Prostate gland (tissue), 2 donors: Measurements from ENCODE around the gene NSL1. TPM values are rescaled to one million over a fixed set of nuclear protein-coding genes. Genes with fewer than 3 reads are reported as not detected.
"Not testable (repeated sequence)": the region's sequence is repeated elsewhere in the genome, so short reads cannot be mapped to it uniquely, and the experiment has no call there.

ENCODE experiments used
- DNase-seq: peaks from one replicate; pipeline ENCODE4 v3.0.0-alpha.2; 2019; ENCODE audit warnings: low spot score
- H3K27ac ChIP-seq, 2 donors: fragments of 200-600 bp; sonication (generic); 2 replicates each; pipeline ENCODE4 v1.5.1; 2017 to 2019
- H3K27me3 ChIP-seq: fragments of 200-600 bp; sonication (generic); replicated peaks from 2 replicates; pipeline ENCODE4 v1.5.1; 2019; ENCODE audit not compliant: insufficient read depth
- H3K36me3 ChIP-seq, 2 donors: fragments of 200-600 bp; sonication (generic); 1 replicate in 1 of 2; 2 replicates in 1 of 2; pipeline versions ENCODE4 v1.5.1 to v1.8.1; 2017 to 2019
- H3K4me1 ChIP-seq: fragments of 200-600 bp; sonication (generic); replicated peaks from 2 replicates; pipeline ENCODE4 v1.5.1; 2019
- H3K4me3 ChIP-seq, 2 donors: fragments of 200-600 bp; sonication (generic); 2 replicates each; pipeline ENCODE4 v1.5.1; 2017 to 2019
- H3K9me3 ChIP-seq: fragments of 200-600 bp; sonication (generic); 2 replicates; pipeline ENCODE4 v1.5.1; 2017
- CTCF ChIP-seq, 4 experiments: fragments of 200-600 bp in 2 of 4; fragments of 450-650 bp in 2 of 4; sonication (generic) in 2 of 4; IDR thresholded peaks; 1 replicate in 3 of 4; 2 replicates in 1 of 4; pipeline ENCODE4 v1.5.1; 2016 to 2019; ENCODE audit warnings: antibody characterized with exemption in 4 of 4, mild to moderate bottlenecking in 2 of 4, moderate library complexity in 2 of 4
- POLR2A ChIP-seq: fragments of 450-650 bp; IDR thresholded peaks from one replicate; pipeline ENCODE4 v1.6.1; 2016; ENCODE audit warnings: antibody characterized with exemption, mild to moderate bottlenecking
- POLR2AphosphoS5 ChIP-seq: sonication (generic); formaldehyde crosslinking; IDR thresholded peaks from one replicate; pipeline ENCODE4 v1.6.1; 2017; ENCODE audit warnings: antibody characterized with exemption
- WGBS: methylation state at CpG from one replicate; pipeline ENCODE4 v1.1.5; 2018; 5-methylcytosine and 5-hydroxymethylcytosine counted together
- intact Hi-C: fragments of 100-400 bp; cut with DNase I; formaldehyde crosslinking; loops from one replicate; pipeline ENCODE4 v1.14.2; 2022
- total RNA-seq, 2 donors: library from RNA; depleted of rRNA; stranded (reverse); fragments of >200 nt; gene quantifications; one replicate each; pipeline ENCODE4 v1.1.0, GENCODE V29; 2016

The NSL1 gene
- total RNA-seq, 2 donors from 2014 or later, result 31.6 to 42.6 TPM

- 59% methylated on average over 1 of the region's 1 CpG for WGBS
Observed at GRCh38 chr1:212716161-212716560, 75.4 kb downstream of the NSL1 start.

GRCh38 chr1:212713465-212714136, 78.0 kb downstream of the NSL1 start:
- intact Hi-C loops, result no loop called here
- no peaks in the 10 kb centered on the region for H3K36me3 ChIP-seq
- no peak overlapping the region for H3K4me3 ChIP-seq
- no peaks in the 10 kb centered on the region for H3K9me3 ChIP-seq
- no peak for DNase-seq
- H3K4me1 ChIP-seq, result no peaks in the 10 kb centered on the region
- WGBS, result 82% methylated on average over 5 of the region's 5 CpGs
- no peaks in the 10 kb centered on the region for H3K27me3 ChIP-seq
- TF ChIP-seq POLR2A (no peak), CTCF (IDR thresholded peaks at IDR 0.05) (no peak), POLR2AphosphoS5 (no peak)
- no peak overlapping the region for H3K27ac ChIP-seq

More at GRCh38 chr1:212716161-212716560, 75.4 kb downstream of the NSL1 start:
- Histone ChIP-seq H3K4me3 (no peak overlapping the region), H3K36me3 (no peaks in the 10 kb centered on the region), H3K27ac (no peak overlapping the region), H3K27me3 (no peaks in the 10 kb centered on the region), H3K4me1 (no peaks in the 10 kb centered on the region), H3K9me3 (no peaks in the 10 kb centered on the region)
- intact Hi-C loops, result no loop called here
- TF ChIP-seq CTCF (IDR thresholded peaks at IDR 0.05) (no peak), POLR2AphosphoS5 (no peak), POLR2A (no peak)
- DNase-seq, result no peak

GRCh38 chr1:212712451-212713303, 78.9 kb downstream of the NSL1 start:
- no peaks in the 10 kb centered on the region for H3K27me3 ChIP-seq
- 69% methylated on average over 4 of the region's 4 CpGs for WGBS
- no peaks in the 10 kb centered on the region for H3K36me3 ChIP-seq
- no peak for TF ChIP-seq POLR2A
- no peak for TF ChIP-seq POLR2AphosphoS5
- no peak for TF ChIP-seq CTCF (IDR thresholded peaks at IDR 0.05)
- no peaks in the 10 kb centered on the region for H3K9me3 ChIP-seq
- intact Hi-C loops, result no loop called here
- DNase-seq, result no peak
- H3K4me3 ChIP-seq, result no peak overlapping the region
- no peaks in the 10 kb centered on the region for H3K4me1 ChIP-seq
- H3K27ac ChIP-seq, result no peak overlapping the region

GRCh38 chr1:212711974-212712373, 79.6 kb downstream of the NSL1 start:
- H3K4me3 ChIP-seq, H3K9me3 ChIP-seq, DNase-seq, H3K27ac ChIP-seq, H3K4me1 ChIP-seq, H3K36me3 ChIP-seq, intact Hi-C loops, H3K27me3 ChIP-seq: not testable (repeated sequence)
- WGBS, result 98% methylated on average over 8 of the region's 8 CpGs

GRCh38 chr1:212710566-212710965, 81.0 kb downstream of the NSL1 start:
- Histone ChIP-seq H3K9me3 (no peaks in the 10 kb centered on the region), H3K36me3 (no peaks in the 10 kb centered on the region), H3K27ac (no peak overlapping the region), H3K4me1 (no peaks in the 10 kb centered on the region), H3K4me3 (no peak overlapping the region), H3K27me3 (no peaks in the 10 kb centered on the region)
- no peak for DNase-seq
- 74% methylated on average over 6 of the region's 6 CpGs for WGBS
- intact Hi-C loops, result no loop called here
- TF ChIP-seq CTCF (IDR thresholded peaks at IDR 0.05) (no peak), POLR2AphosphoS5 (no peak), POLR2A (no peak)
